Spinal cord (tissue), 10 donors: ENCODE results near the gene DNAH8. TPM values are rescaled to one million over a fixed set of nuclear protein-coding genes. Genes with fewer than 3 reads are reported as not detected.

ENCODE experiments used
- DNase-seq, 6 donors: peaks; one replicate each; pipeline versions ENCODE4 v3.0.0 to v3.0.0-alpha.2; 2013 to 2015; ENCODE audit warnings: low spot score in 6 of 6, low read depth in 4 of 6
- H3K27ac ChIP-seq: one replicate; pipeline ENCODE4 v1.5.1; 2013; ENCODE audit warnings: low read depth, low read length, control low read depth
- H3K27me3 ChIP-seq: one replicate; pipeline ENCODE4 v1.6.1; 2013; ENCODE audit warnings: low read length; ENCODE audit not compliant: control insufficient read depth, insufficient read depth
- H3K36me3 ChIP-seq: one replicate; pipeline ENCODE4 v1.6.1; 2013; ENCODE audit warnings: low read length; ENCODE audit not compliant: control insufficient read depth, insufficient read depth
- H3K4me1 ChIP-seq: one replicate; pipeline ENCODE4 v1.6.1; 2013; ENCODE audit warnings: low read length; ENCODE audit not compliant: control insufficient read depth, insufficient read depth
- H3K4me3 ChIP-seq: one replicate; pipeline ENCODE4 v1.5.1; 2013; ENCODE audit warnings: low read depth, low read length, control low read depth
- H3K9me3 ChIP-seq: one replicate; pipeline ENCODE4 v1.6.1; 2013; ENCODE audit warnings: low read length; ENCODE audit not compliant: control insufficient read depth, insufficient read depth
- WGBS: methylation state at CpG from one replicate; pipeline ENCODE4 v1.1.5; 2013; ENCODE audit warnings: missing lambda C conversion rate; ENCODE audit not compliant: insufficient coverage; 5-methylcytosine and 5-hydroxymethylcytosine counted together
- polyA plus RNA-seq, 2 donors: library from polyadenylated mRNA; unstranded; fragments of 120-200 nt; gene quantifications; one replicate each; pipeline ENCODE4 v1.2.1, GENCODE V29; 2013; ENCODE audit not compliant: insufficient read length in 2 of 2
- total RNA-seq, 2 donors: library from RNA; depleted of rRNA in 1 of 2; stranded (reverse); fragments of 120-200 nt in 1 of 2; fragments of >200 nt in 1 of 2; gene quantifications; one replicate each; pipeline versions ENCODE4 v1.2.3 to v1.2.4, GENCODE V29; 2013 to 2014
- donor health status: healthy.

DNAH8 gene
- total and polyA plus RNA-seq, 4 donors = 0.03 to 0.17 (median 0.08) TPM

- no peak overlapping the region for H3K27ac ChIP-seq
- no peak overlapping the region for H3K4me3 ChIP-seq
- DNase-seq = no peak
- H3K9me3 ChIP-seq = no peaks in the 10 kb centered on the region
- peaks cover 15% of the 10 kb centered on the region for H3K36me3 ChIP-seq
- WGBS = no CpG with 5 or more reads among the region's 2 CpGs
- H3K4me1 ChIP-seq = no peaks in the 10 kb centered on the region
- no peaks in the 10 kb centered on the region for H3K27me3 ChIP-seq
These were observed 33.3 kb upstream of the DNAH8 start for GRCh38 chr6:38681850-38682249.

- Histone ChIP-seq H3K36me3 (peaks cover 8% of the 10 kb centered on the region), H3K27ac (no peak overlapping the region)
- DNase-seq = no peak
These were observed 30.9 kb upstream of the DNAH8 start for GRCh38 chr6:38684237-38684636.

GRCh38 chr6:38684904-38685303 is 30.2 kb upstream of the DNAH8 start:
- Histone ChIP-seq H3K36me3 (peaks cover 6% of the 10 kb centered on the region), H3K27ac (no peak overlapping the region), H3K4me1 (peaks cover 7% of the 10 kb centered on the region), H3K4me3 (no peak overlapping the region), H3K27me3 (no peaks in the 10 kb centered on the region), H3K9me3 (no peaks in the 10 kb centered on the region)
- WGBS = 100% methylated on average over 3 of the region's 3 CpGs
- DNase-seq = no peak

More at GRCh38 chr6:38684237-38684636, 30.9 kb upstream of the DNAH8 start:
- Histone ChIP-seq H3K4me1 (peaks cover 7% of the 10 kb centered on the region), H3K4me3 (no peak overlapping the region), H3K27me3 (no peaks in the 10 kb centered on the region), H3K9me3 (no peaks in the 10 kb centered on the region)
- no CpG with 5 or more reads among the region's 1 CpG for WGBS

- H3K36me3 ChIP-seq = no peaks in the 10 kb centered on the region
These were observed 28.7 kb upstream of the DNAH8 start for GRCh38 chr6:38686270-38687042.

DNA sequence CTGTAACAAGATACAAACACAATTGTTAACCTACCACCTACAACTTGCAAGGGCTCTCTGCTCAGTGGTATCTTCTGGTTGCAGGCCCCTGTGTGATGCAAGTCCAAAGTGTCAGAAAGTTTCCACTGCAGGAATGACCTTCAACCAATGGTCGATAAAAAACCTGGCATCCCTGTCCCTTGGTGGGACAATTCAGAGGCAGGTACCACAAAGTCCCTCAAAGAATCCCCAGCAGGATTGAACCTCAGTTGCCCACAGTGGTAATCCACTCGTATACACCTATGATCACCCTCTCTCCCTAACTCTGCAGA is 28.1 kb upstream of the DNAH8 start:
- no peak overlapping the region for H3K4me3 ChIP-seq
- H3K36me3 ChIP-seq = no peaks in the 10 kb centered on the region
- no peak for DNase-seq
- 100% methylated on average over 2 of the region's 2 CpGs for WGBS
- H3K27ac ChIP-seq = no peak overlapping the region
- H3K9me3 ChIP-seq = no peaks in the 10 kb centered on the region
- H3K27me3 ChIP-seq = no peaks in the 10 kb centered on the region
- peaks cover 7% of the 10 kb centered on the region for H3K4me1 ChIP-seq

More at GRCh38 chr6:38686270-38687042, 28.7 kb upstream of the DNAH8 start:
- no peak for DNase-seq
- Histone ChIP-seq H3K4me1 (peaks cover 7% of the 10 kb centered on the region), H3K27ac (no peak overlapping the region), H3K4me3 (no peak overlapping the region), H3K27me3 (no peaks in the 10 kb centered on the region), H3K9me3 (no peaks in the 10 kb centered on the region)
- WGBS = 38% methylated on average over 1 of the region's 4 CpGs

GRCh38 chr6:38687549-38687948 is 27.6 kb upstream of the DNAH8 start:
- Histone ChIP-seq H3K9me3 (no peaks in the 10 kb centered on the region), H3K36me3 (no peaks in the 10 kb centered on the region), H3K27ac (no peak overlapping the region), H3K27me3 (no peaks in the 10 kb centered on the region), H3K4me3 (no peak overlapping the region), H3K4me1 (peaks cover 7% of the 10 kb centered on the region)
- DNase-seq = no peak
- no CpG with 5 or more reads among the region's 1 CpG for WGBS

DNA sequence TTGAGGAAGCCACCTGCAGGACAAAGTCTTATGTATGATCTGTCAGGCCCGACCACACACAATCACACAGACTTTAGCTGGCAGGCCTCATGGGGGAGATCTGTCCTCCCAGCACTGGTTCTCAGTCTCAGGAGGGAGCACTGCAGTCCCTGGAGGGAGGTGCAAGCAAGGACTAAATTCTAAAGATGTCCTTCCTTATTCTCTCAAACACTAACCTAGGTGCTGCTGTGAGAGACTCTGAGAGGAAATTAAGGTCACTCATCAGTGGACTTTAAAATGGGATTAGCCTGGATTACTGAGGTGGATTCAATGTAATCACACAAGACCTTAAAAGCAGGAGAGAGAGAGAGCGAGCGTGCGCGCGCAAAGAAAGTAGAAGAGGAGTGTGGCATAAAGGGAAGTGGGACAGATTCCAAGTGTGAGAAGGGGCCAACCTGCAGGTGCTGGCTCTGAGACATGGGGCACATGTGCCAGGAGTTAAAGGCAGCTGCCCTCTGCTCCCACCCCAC is 26.5 kb upstream of the DNAH8 start:
- 29% methylated on average over 1 of the region's 6 CpGs for WGBS
- Histone ChIP-seq H3K27me3 (no peaks in the 10 kb centered on the region), H3K4me1 (peaks cover 7% of the 10 kb centered on the region), H3K4me3 (no peak overlapping the region), H3K36me3 (no peaks in the 10 kb centered on the region), H3K9me3 (no peaks in the 10 kb centered on the region), H3K27ac (no peak overlapping the region)
- DNase-seq = peak in 2 of 6 donors; percentile 32 to 40

DNA sequence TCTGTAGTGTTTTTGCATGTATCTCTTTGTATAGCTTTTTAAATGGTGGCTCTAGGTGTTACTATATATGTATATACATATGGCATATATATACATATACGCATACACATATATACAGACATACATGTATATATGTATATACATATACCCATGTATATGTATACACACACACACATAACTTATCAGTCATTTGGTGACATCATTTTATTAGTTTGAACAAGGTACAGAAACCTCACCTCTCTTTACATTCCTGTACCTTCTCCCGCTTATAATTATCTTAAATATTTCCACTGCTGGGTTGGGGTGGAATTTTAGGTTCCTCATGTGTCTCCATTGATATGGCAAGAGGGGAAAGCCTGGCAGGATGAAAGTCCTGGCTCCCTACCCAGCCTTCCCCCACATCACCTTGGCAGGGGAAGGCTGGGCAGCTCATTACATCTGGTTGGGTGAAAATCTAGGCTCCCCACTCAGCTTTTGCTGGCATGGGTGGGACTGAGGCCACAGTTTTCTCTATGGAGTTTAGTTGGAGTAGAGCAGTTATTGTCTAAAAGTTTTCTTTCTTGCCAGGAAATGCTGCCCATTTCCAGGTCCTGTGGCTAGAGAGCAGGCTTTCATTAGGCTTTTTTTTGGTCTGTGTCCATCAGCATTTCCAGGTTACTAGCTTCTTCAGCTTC is 19.7 kb upstream of the DNAH8 start:
- H3K4me1 ChIP-seq = peaks cover 3% of the 10 kb centered on the region
- no peaks in the 10 kb centered on the region for H3K36me3 ChIP-seq
- no peaks in the 10 kb centered on the region for H3K27me3 ChIP-seq
- H3K4me3 ChIP-seq = no peak overlapping the region
- WGBS = no CpG with 5 or more reads among the region's 2 CpGs
- no peak overlapping the region for H3K27ac ChIP-seq
- peak in 1 of 6 donors; percentile 60 for DNase-seq
- no peaks in the 10 kb centered on the region for H3K9me3 ChIP-seq

- no peaks in the 10 kb centered on the region for H3K27me3 ChIP-seq
- no peak overlapping the region for H3K4me3 ChIP-seq
- H3K36me3 ChIP-seq = no peaks in the 10 kb centered on the region
- no peaks in the 10 kb centered on the region for H3K9me3 ChIP-seq
- peaks cover 3% of the 10 kb centered on the region for H3K4me1 ChIP-seq
- no peak for DNase-seq
- WGBS = no CpG with 5 or more reads among the region's 1 CpG
- no peak overlapping the region for H3K27ac ChIP-seq
These were observed 19.2 kb upstream of the DNAH8 start for GRCh38 chr6:38695933-38696332.

DNA sequence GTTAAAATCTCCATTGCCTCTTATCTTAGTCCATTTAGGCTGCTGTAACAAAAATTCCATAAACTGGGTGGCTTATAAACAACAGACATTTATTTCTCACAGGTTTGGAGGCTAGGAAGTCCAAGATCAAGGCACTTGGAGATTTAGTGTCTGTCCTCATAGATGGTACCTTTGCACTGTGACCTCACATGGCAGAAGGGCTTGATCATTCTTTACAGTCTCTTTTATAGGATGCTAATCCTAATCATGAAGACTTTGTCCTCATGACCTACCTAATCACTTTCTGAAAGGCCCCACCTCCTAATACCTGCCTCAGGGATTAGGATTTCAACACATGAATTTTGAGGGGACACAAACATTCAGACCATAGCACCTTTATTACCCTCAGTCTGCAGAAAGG is 18.8 kb upstream of the DNAH8 start:
- no peak overlapping the region for H3K4me3 ChIP-seq
- H3K27me3 ChIP-seq = no peaks in the 10 kb centered on the region
- no peaks in the 10 kb centered on the region for H3K9me3 ChIP-seq
- DNase-seq = no peak
- no peak overlapping the region for H3K27ac ChIP-seq
- no peaks in the 10 kb centered on the region for H3K36me3 ChIP-seq
- H3K4me1 ChIP-seq = peaks cover 3% of the 10 kb centered on the region
